Osteoblast (primary cell): ENCODE results near the gene ACAD11. TPM values are rescaled to one million over a fixed set of nuclear protein-coding genes. Genes with fewer than 3 reads are reported as not detected.

Experiments
- DNase-seq: peaks from one replicate; pipeline ENCODE4 v3.0.0; 2011; ENCODE audit warnings: low spot score, mixed read lengths; ENCODE audit not compliant: insufficient read length; ENCODE audit errors: missing footprints
- H2AFZ ChIP-seq: 2 replicates; pipeline ENCODE4 v1.6.0; 2011; ENCODE audit warnings: mild to moderate bottlenecking, low read length
- H3K27ac ChIP-seq: 2 replicates; pipeline ENCODE4 v1.5.1; 2011; ENCODE audit warnings: mild to moderate bottlenecking, low read depth, low read length, moderate library complexity
- H3K27me3 ChIP-seq: 2 replicates; pipeline ENCODE4 v1.6.0; 2012; ENCODE audit warnings: mild to moderate bottlenecking, control low read depth, inconsistent platforms, low read length, moderate library complexity; ENCODE audit not compliant: insufficient read depth
- H3K36me3 ChIP-seq: 2 replicates; pipeline ENCODE4 v1.5.1; 2011; ENCODE audit warnings: mild to moderate bottlenecking, low read length, control low read depth, moderate library complexity; ENCODE audit not compliant: insufficient read depth
- H3K4me1 ChIP-seq: 2 replicates; pipeline ENCODE4 v1.5.1; 2011; ENCODE audit warnings: mild to moderate bottlenecking, low read length, control low read depth, moderate library complexity; ENCODE audit not compliant: insufficient read depth
- H3K4me2 ChIP-seq: 2 replicates; pipeline ENCODE4 v1.6.0; 2011; ENCODE audit warnings: mild to moderate bottlenecking, low read length; ENCODE audit not compliant: insufficient read depth
- H3K4me3 ChIP-seq: fragments of 200-600 bp; sonication (generic); 3 replicates; pipeline ENCODE4 v1.5.1; 2012; ENCODE audit warnings: mild to moderate bottlenecking, low read length, inconsistent platforms; ENCODE audit not compliant: insufficient read depth
- H3K79me2 ChIP-seq: 2 replicates; pipeline ENCODE4 v1.6.0; 2012; ENCODE audit warnings: mild to moderate bottlenecking, low read length, control low read depth, inconsistent platforms; ENCODE audit not compliant: insufficient read depth
- H3K9me3 ChIP-seq: 2 replicates; pipeline ENCODE4 v1.5.1; 2011; ENCODE audit warnings: low read depth, low read length, control low read depth
- H4K20me1 ChIP-seq: 2 replicates; pipeline ENCODE4 v1.6.0; 2012; ENCODE audit warnings: mild to moderate bottlenecking, low read length, control low read depth; ENCODE audit not compliant: insufficient read depth
- total RNA-seq: library from RNA; depleted of rRNA; stranded (reverse); fragments of >200 nt; gene quantifications from 2 replicates; pipeline ENCODE4 v1.2.3, GENCODE V29; 2012
- TF ChIP-seq, protein P1 (sequence below): IDR thresholded peaks from 2 replicates; pipeline ENCODE4 v1.5.1; 2011; ENCODE audit warnings: mild to moderate bottlenecking, low read depth, low read length, moderate library complexity; ENCODE audit errors: extremely low read depth

Gene ACAD11
- total RNA-seq, 1 donor, result 31.1 TPM

DNA sequence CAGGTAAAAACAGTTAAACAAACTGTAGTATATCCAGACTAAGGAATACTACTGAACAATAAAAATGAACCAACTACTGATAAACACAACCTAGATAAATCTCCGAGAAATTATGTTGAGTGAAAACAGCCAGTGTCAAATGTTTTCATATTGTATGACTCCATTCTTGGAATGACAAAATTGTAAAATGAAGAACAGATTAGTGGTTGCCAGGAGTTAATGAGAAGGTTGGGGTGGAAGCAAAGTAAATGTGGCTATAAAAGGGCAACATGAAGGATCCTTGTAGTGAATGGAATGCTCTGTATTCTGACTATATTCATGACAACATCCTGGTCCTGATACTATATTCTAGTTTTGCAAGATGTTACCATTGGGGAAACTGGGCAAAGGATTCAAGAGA lies 90.0 kb downstream of the ACAD11 start:
- Histone ChIP-seq H3K27ac (peak overlapping the region; percentile 57), H3K9me3 (no peaks in the 10 kb centered on the region), H3K36me3 (no peaks in the 10 kb centered on the region), H4K20me1 (no peaks in the 10 kb centered on the region), H3K79me2 (no peaks in the 10 kb centered on the region), H3K4me2 (no peak overlapping the region), H3K27me3 (no peaks in the 10 kb centered on the region), H2AFZ (peak overlapping the region; percentile 13), H3K4me1 (peaks cover 3% of the 10 kb centered on the region), H3K4me3 (no peak overlapping the region)
- TF ChIP-seq, protein P1, sequence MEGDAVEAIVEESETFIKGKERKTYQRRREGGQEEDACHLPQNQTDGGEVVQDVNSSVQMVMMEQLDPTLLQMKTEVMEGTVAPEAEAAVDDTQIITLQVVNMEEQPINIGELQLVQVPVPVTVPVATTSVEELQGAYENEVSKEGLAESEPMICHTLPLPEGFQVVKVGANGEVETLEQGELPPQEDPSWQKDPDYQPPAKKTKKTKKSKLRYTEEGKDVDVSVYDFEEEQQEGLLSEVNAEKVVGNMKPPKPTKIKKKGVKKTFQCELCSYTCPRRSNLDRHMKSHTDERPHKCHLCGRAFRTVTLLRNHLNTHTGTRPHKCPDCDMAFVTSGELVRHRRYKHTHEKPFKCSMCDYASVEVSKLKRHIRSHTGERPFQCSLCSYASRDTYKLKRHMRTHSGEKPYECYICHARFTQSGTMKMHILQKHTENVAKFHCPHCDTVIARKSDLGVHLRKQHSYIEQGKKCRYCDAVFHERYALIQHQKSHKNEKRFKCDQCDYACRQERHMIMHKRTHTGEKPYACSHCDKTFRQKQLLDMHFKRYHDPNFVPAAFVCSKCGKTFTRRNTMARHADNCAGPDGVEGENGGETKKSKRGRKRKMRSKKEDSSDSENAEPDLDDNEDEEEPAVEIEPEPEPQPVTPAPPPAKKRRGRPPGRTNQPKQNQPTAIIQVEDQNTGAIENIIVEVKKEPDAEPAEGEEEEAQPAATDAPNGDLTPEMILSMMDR, result no peak
- DNase-seq, result no peak

DNA sequence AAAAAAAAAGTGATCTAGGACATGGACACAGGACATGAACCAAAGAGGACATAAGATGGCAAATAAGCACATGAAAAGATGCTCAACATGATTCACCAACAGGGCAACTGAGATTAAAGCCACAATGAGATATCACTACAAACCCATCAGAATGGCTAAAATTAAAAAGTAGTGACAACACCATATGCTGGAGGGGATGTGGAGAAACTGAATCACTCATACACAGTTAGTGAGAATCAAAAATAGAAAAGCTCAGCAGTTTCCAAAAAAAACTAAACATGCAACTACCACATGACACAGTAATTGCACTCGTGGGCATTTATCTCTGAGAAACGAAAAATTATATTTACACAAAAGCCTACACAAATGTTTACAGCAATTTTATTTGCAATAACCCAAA lies 90.5 kb downstream of the ACAD11 start:
- Histone ChIP-seq H3K36me3 (no peaks in the 10 kb centered on the region), H3K27me3 (no peaks in the 10 kb centered on the region), H3K4me2 (no peak overlapping the region), H4K20me1 (no peaks in the 10 kb centered on the region), H3K79me2 (no peaks in the 10 kb centered on the region), H3K4me1 (peaks cover 3% of the 10 kb centered on the region), H2AFZ (no peak overlapping the region), H3K4me3 (no peak overlapping the region), H3K27ac (peak overlapping the region; percentile 57), H3K9me3 (no peaks in the 10 kb centered on the region)
- TF ChIP-seq, protein P1, result no peak
- no peak for DNase-seq

DNA sequence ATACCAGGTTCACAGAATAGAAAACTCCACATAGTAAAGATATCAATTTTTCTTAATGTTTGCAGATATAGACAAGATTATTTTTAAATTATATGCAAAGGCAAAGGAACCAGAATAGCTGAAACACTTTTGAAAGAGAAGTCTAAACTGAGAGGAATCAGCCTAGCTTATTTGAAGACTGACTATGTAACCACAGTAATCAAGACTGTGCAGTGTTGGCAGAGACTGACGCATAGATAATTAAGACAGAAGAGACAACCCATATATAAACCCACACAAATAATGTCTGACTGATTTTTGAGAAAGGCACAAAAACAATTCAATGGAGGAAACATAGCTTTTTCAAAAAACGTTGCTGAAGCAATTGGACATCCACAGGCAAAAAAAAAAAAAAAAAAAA lies 91.2 kb downstream of the ACAD11 start:
- no peaks in the 10 kb centered on the region for H3K36me3 ChIP-seq
- H3K27me3 ChIP-seq, result no peaks in the 10 kb centered on the region
- TF ChIP-seq, protein P1, result no peak
- no peak overlapping the region for H2AFZ ChIP-seq
- no peak overlapping the region for H3K4me3 ChIP-seq
- no peak for DNase-seq
- H3K9me3 ChIP-seq, result no peaks in the 10 kb centered on the region
- H3K4me1 ChIP-seq, result peaks cover 3% of the 10 kb centered on the region
- H3K79me2 ChIP-seq, result no peaks in the 10 kb centered on the region
- no peaks in the 10 kb centered on the region for H4K20me1 ChIP-seq
- peak overlapping the region; percentile 57 for H3K27ac ChIP-seq
- H3K4me2 ChIP-seq, result no peak overlapping the region

DNA sequence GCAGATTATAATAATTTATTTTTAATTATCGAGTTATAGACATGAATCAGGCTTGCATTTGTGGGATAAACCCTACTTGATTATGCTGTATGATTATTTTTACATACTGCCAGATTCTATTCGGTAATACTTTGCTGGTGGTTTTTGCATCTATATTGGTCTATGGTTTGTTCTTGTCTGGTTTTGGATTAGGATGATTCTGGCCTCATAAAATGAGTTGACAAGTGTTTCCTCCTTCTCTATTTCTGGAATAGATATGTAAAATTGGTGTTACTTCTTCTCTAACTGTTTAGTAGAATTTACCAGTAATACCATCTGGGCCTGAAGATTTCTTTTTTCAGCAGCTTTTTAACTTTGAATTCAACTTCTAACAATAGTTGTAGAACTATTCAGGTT lies 95.5 kb downstream of the ACAD11 start:
- H4K20me1 ChIP-seq, result no peaks in the 10 kb centered on the region
- H3K27ac ChIP-seq, result no peak overlapping the region
- no peaks in the 10 kb centered on the region for H3K4me1 ChIP-seq
- H3K36me3 ChIP-seq, result peaks cover 5% of the 10 kb centered on the region
- TF ChIP-seq, protein P1, result no peak
- no peak for DNase-seq
- no peak overlapping the region for H3K4me3 ChIP-seq
- no peaks in the 10 kb centered on the region for H3K9me3 ChIP-seq
- H3K27me3 ChIP-seq, result no peaks in the 10 kb centered on the region
- H2AFZ ChIP-seq, result no peak overlapping the region
- no peak overlapping the region for H3K4me2 ChIP-seq
- no peaks in the 10 kb centered on the region for H3K79me2 ChIP-seq
